KMS-11 (cell line): Measurements from ENCODE around the gene CRYGC.

Experiments used
- H2AFZ ChIP-seq: fragments of 200-600 bp; sonication (generic); 2 replicates; pipeline ENCODE4 v1.6.1; 2016; ENCODE audit warnings: antibody characterized with exemption, mixed run types, low read depth
- H3K27ac ChIP-seq: fragments of 200-600 bp; sonication (generic); 2 replicates; pipeline ENCODE4 v1.6.1; 2016; ENCODE audit warnings: mild to moderate bottlenecking, mixed run types
- H3K27me3 ChIP-seq: fragments of 200-600 bp; sonication (generic); 2 replicates; pipeline ENCODE4 v1.6.1; 2017; ENCODE audit warnings: mild to moderate bottlenecking, low read depth, mixed run types, moderate library complexity; ENCODE audit not compliant: insufficient read depth
- H3K36me3 ChIP-seq: fragments of 200-600 bp; sonication (generic); 2 replicates; pipeline ENCODE4 v1.6.1; 2017; ENCODE audit warnings: mild to moderate bottlenecking, mixed run types; ENCODE audit not compliant: insufficient read depth
- H3K4me1 ChIP-seq: fragments of 200-600 bp; sonication (generic); 2 replicates; pipeline ENCODE4 v1.6.1; 2016; ENCODE audit warnings: mild to moderate bottlenecking, low read depth, mixed run types; ENCODE audit not compliant: poor library complexity, severe bottlenecking
- H3K4me2 ChIP-seq: fragments of 200-600 bp; sonication (generic); 2 replicates; pipeline ENCODE4 v1.7.0; 2016; ENCODE audit warnings: mild to moderate bottlenecking, mixed run types
- H3K4me3 ChIP-seq: fragments of 200-600 bp; sonication (generic); IDR thresholded peaks from 2 replicates; pipeline ENCODE4 v1.6.1; 2017; ENCODE audit warnings: low read depth, low read length, mixed read lengths; ENCODE audit not compliant: insufficient read depth
- H3K79me2 ChIP-seq: fragments of 200-600 bp; sonication (generic); 2 replicates; pipeline ENCODE4 v1.6.1; 2016; ENCODE audit warnings: low read depth, mixed run types; ENCODE audit not compliant: insufficient read depth
- H3K9ac ChIP-seq: fragments of 200-600 bp; sonication (generic); 2 replicates; pipeline ENCODE4 v1.6.1; 2016; ENCODE audit warnings: mild to moderate bottlenecking, mixed run types
- H4K20me1 ChIP-seq: fragments of 200-600 bp; sonication (generic); 2 replicates; pipeline ENCODE4 v1.6.1; 2016; ENCODE audit warnings: mild to moderate bottlenecking, mixed run types; ENCODE audit not compliant: insufficient read depth
- TF ChIP-seq, protein P1 (sequence below): fragments of 200-600 bp; sonication (generic); conservative IDR thresholded peaks from 2 replicates; pipeline ENCODE4 v1.6.1; 2017; ENCODE audit warnings: low read depth, mild to moderate bottlenecking, antibody characterized with exemption, low read length, moderate library complexity, mixed read lengths

Gene CRYGC

GRCh38 chr2:208135794-208136715 lies 6.4 kb upstream of the CRYGC start:
- no peak overlapping the region for H3K27ac ChIP-seq
- H3K79me2 ChIP-seq, result no peaks in the 10 kb centered on the region
- no peaks in the 10 kb centered on the region for H3K36me3 ChIP-seq
- no peak overlapping the region for H3K9ac ChIP-seq
- H2AFZ ChIP-seq, result no peak overlapping the region
- no peaks in the 10 kb centered on the region for H3K4me1 ChIP-seq
- H4K20me1 ChIP-seq, result no peaks in the 10 kb centered on the region
- TF ChIP-seq, protein P1, sequence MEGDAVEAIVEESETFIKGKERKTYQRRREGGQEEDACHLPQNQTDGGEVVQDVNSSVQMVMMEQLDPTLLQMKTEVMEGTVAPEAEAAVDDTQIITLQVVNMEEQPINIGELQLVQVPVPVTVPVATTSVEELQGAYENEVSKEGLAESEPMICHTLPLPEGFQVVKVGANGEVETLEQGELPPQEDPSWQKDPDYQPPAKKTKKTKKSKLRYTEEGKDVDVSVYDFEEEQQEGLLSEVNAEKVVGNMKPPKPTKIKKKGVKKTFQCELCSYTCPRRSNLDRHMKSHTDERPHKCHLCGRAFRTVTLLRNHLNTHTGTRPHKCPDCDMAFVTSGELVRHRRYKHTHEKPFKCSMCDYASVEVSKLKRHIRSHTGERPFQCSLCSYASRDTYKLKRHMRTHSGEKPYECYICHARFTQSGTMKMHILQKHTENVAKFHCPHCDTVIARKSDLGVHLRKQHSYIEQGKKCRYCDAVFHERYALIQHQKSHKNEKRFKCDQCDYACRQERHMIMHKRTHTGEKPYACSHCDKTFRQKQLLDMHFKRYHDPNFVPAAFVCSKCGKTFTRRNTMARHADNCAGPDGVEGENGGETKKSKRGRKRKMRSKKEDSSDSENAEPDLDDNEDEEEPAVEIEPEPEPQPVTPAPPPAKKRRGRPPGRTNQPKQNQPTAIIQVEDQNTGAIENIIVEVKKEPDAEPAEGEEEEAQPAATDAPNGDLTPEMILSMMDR, result no peak
- H3K4me3 ChIP-seq, result no peak overlapping the region
- H3K4me2 ChIP-seq, result no peak overlapping the region
- H3K27me3 ChIP-seq, result no peaks in the 10 kb centered on the region

DNA sequence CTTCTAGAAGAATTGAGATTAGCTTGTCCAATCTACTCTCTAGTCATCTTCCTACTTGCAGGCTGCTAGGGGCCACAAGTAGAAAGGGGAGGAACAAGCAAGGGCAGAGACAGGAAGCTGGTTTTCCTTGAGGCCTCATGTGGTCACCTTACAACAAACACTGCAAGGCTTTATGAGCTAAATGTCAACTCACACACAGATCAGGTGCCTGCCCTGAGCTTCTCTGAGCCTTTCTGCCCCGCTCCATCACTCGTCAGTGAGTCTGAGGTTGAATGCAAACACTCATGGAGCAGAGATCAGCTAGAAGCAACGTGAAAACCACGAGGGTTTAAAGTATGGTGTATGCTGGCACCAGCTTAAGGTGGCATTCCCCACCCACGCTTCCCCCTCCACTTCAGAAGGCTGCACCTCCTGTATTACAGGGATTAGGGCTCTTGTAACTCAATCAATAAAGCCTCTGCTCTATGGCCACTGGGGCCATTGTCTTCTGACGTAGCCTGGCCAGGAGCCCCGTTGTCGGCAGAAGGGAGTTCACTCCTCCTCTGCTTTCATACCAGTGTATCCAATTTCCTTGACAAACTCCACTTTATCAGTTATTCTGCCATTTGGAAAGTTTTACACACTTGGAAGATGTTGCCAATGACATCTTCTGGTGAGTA lies 5.4 kb upstream of the CRYGC start:
- no peak overlapping the region for H3K4me3 ChIP-seq
- no peaks in the 10 kb centered on the region for H3K36me3 ChIP-seq
- no peaks in the 10 kb centered on the region for H4K20me1 ChIP-seq
- H3K9ac ChIP-seq, result no peak overlapping the region
- no peaks in the 10 kb centered on the region for H3K4me1 ChIP-seq
- H2AFZ ChIP-seq, result no peak overlapping the region
- no peak overlapping the region for H3K4me2 ChIP-seq
- H3K79me2 ChIP-seq, result no peaks in the 10 kb centered on the region
- no peaks in the 10 kb centered on the region for H3K27me3 ChIP-seq
- TF ChIP-seq, protein P1, result no peak
- H3K27ac ChIP-seq, result no peak overlapping the region

- H2AFZ ChIP-seq, result no peak overlapping the region
- no peak overlapping the region for H3K9ac ChIP-seq
- no peaks in the 10 kb centered on the region for H3K36me3 ChIP-seq
- TF ChIP-seq, protein P1, result no peak
- H4K20me1 ChIP-seq, result no peaks in the 10 kb centered on the region
- H3K27ac ChIP-seq, result no peak overlapping the region
- no peaks in the 10 kb centered on the region for H3K4me1 ChIP-seq
- no peak overlapping the region for H3K4me2 ChIP-seq
- H3K4me3 ChIP-seq, result no peak overlapping the region
- H3K27me3 ChIP-seq, result no peaks in the 10 kb centered on the region
- no peaks in the 10 kb centered on the region for H3K79me2 ChIP-seq
Observed at GRCh38 chr2:208130712-208131110, 1.1 kb upstream of the CRYGC start.

- H3K9ac ChIP-seq, result no peak overlapping the region
- no peak overlapping the region for H3K4me3 ChIP-seq
- TF ChIP-seq, protein P1, result no peak
- no peak overlapping the region for H3K27ac ChIP-seq
- no peaks in the 10 kb centered on the region for H3K4me1 ChIP-seq
- no peak overlapping the region for H2AFZ ChIP-seq
- no peaks in the 10 kb centered on the region for H3K27me3 ChIP-seq
- H3K4me2 ChIP-seq, result no peak overlapping the region
- no peaks in the 10 kb centered on the region for H4K20me1 ChIP-seq
- H3K79me2 ChIP-seq, result no peaks in the 10 kb centered on the region
- no peaks in the 10 kb centered on the region for H3K36me3 ChIP-seq
Observed at GRCh38 chr2:208128136-208128535, 1.5 kb downstream of the CRYGC start.
